Activated CD4-positive, alpha-beta T cell treated with anti-CD3 and anti-CD28 coated beads, Interleukin-2, amount 10 ng/mL, durations not matched to agents 7 days and 5 days (primary cell): ENCODE data around the gene PLXNA4. TPM values are rescaled to one million over a fixed set of nuclear protein-coding genes. Genes with fewer than 3 reads are reported as not detected.

Source experiments
- CTCF ChIA-PET: fragments of 350-600 bp; sonication (Branson Sonifier 250); formaldehyde crosslinking; loops from one replicate; lab custom pipeline; 2021; ENCODE audit warnings: antibody characterized with exemption; lab: Charles Lee
- POLR2A ChIA-PET: fragments of 350-600 bp; sonication (Branson Sonifier 250); formaldehyde crosslinking; loops from one replicate; lab custom pipeline; 2021; ENCODE audit warnings: antibody characterized with exemption; lab: Charles Lee
- DNase-seq: peaks from one replicate; pipeline ENCODE4 v3.0.0-alpha.2; 2020
- H3K27ac Mint-ChIP-seq: one replicate; pipeline ENCODE4 v1.8.0; 2021; ENCODE audit warnings: mild to moderate bottlenecking, moderate library complexity, mixed read lengths
- H3K27me3 Mint-ChIP-seq: one replicate; pipeline ENCODE4 v1.8.0; 2021; ENCODE audit warnings: mixed read lengths
- H3K36me3 Mint-ChIP-seq: one replicate; pipeline ENCODE4 v1.8.0; 2021; ENCODE audit warnings: low read depth, mixed read lengths
- H3K4me1 Mint-ChIP-seq: one replicate; pipeline ENCODE4 v1.8.0; 2021; ENCODE audit warnings: mixed read lengths
- H3K4me3 Mint-ChIP-seq: one replicate; pipeline ENCODE4 v1.8.0; 2021; ENCODE audit warnings: mild to moderate bottlenecking, moderate library complexity, mixed read lengths
- H3K9me3 Mint-ChIP-seq: one replicate; pipeline ENCODE4 v1.8.0; 2021; ENCODE audit warnings: mixed read lengths
- total RNA-seq, 2 experiments: library from RNA; stranded (reverse); gene quantifications; one replicate each; pipeline ENCODE4 v1.2.3, GENCODE V29; 2021

The PLXNA4 gene
- total RNA-seq, 2 experiments from 2014 or later: 21.3 to 23.3 TPM

DNA sequence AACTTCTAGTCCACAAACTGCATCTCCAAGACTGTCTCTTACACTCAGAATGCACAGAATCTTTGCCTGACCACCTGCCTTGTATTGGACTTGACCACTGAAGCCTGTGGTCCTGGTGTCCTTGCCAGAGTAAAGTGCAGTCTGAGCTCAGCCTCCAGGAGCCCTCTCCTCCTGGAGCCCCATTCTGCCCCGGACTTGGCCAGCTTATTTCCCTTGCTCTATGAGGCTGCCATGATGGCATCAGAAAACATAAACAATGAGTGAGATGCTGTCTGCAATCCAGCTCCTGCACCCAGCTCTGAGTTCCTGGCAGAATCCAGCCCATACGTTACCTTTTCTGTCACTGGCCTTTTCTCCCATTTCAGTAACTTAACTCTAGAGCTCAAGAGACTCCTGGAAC is 494.6 kb downstream of the PLXNA4 start:
- Mint-ChIP-seq H3K9me3 (no peaks in the 10 kb centered on the region), H3K4me1 (no peaks in the 10 kb centered on the region), H3K4me3 (no peak overlapping the region), H3K27me3 (peaks cover 8% of the 10 kb centered on the region), H3K27ac (no peak overlapping the region), H3K36me3 (no peaks in the 10 kb centered on the region)
- CTCF ChIA-PET: no interaction called here
- POLR2A ChIA-PET: no interaction called here
- DNase-seq: no peak

DNA sequence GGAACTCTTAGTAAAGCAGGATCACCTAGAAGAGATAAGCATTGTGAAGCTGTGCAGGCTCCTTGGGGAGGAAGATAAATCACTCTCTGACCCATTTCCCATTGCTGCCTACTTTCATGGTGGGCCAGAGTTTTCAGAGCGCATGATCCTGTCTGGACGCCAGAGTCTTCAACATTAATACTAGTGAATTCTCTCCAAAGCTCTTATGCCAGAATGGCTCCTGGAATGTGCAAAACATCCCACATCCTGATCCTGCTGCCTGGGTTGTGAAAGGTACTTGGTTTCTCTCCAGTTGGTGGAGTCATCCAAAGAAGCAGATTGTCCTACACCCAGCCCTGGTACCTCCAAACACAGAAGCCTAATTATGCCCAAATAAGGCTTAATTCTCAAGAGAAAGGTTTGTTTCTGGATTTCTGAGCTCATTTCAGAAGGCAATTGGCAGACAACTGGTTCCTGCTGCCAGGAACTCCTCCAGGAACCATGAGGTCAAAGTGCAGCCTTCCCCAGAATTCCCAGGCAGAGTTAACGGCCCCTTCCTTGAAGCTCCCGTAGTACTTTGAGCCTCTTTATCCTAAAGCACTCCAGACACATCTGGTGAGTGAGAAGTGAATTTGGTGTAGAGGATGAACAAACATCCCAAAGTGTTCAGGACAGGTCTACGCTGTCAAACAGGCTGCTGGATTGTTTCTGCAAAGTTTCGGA is 495.2 kb downstream of the PLXNA4 start:
- no peak overlapping the region for H3K4me3 Mint-ChIP-seq
- POLR2A ChIA-PET: no interaction called here
- no peaks in the 10 kb centered on the region for H3K9me3 Mint-ChIP-seq
- DNase-seq: no peak
- no peaks in the 10 kb centered on the region for H3K36me3 Mint-ChIP-seq
- H3K27ac Mint-ChIP-seq: no peak overlapping the region
- no peaks in the 10 kb centered on the region for H3K4me1 Mint-ChIP-seq
- CTCF ChIA-PET: no interaction called here
- peaks cover 8% of the 10 kb centered on the region for H3K27me3 Mint-ChIP-seq

DNA sequence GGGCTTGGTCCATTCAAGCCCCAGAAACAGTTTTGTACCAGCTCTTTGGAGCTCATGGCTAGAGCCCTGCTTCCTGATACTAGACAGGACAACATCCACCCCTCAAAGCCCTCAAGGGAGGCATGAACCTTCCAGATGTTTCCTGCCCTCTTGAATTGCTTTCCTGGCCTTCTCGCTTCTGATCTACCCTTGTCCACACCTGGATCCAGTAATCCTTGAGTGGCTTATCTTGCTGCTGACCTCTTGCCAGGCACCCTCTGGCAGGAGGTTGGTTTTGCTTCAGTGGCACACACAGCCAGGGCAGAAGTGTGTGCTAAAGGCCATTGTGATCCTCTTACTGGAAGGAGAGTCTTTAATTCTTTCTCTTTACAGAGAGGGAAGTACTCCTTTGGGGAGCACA is 495.8 kb downstream of the PLXNA4 start:
- ChIA-PET CTCF (no interaction called here), POLR2A (no interaction called here)
- H3K27me3 Mint-ChIP-seq: peaks cover 8% of the 10 kb centered on the region
- no peak overlapping the region for H3K4me3 Mint-ChIP-seq
- H3K9me3 Mint-ChIP-seq: no peaks in the 10 kb centered on the region
- H3K4me1 Mint-ChIP-seq: no peaks in the 10 kb centered on the region
- H3K36me3 Mint-ChIP-seq: no peaks in the 10 kb centered on the region
- DNase-seq: no peak
- H3K27ac Mint-ChIP-seq: no peak overlapping the region

DNA sequence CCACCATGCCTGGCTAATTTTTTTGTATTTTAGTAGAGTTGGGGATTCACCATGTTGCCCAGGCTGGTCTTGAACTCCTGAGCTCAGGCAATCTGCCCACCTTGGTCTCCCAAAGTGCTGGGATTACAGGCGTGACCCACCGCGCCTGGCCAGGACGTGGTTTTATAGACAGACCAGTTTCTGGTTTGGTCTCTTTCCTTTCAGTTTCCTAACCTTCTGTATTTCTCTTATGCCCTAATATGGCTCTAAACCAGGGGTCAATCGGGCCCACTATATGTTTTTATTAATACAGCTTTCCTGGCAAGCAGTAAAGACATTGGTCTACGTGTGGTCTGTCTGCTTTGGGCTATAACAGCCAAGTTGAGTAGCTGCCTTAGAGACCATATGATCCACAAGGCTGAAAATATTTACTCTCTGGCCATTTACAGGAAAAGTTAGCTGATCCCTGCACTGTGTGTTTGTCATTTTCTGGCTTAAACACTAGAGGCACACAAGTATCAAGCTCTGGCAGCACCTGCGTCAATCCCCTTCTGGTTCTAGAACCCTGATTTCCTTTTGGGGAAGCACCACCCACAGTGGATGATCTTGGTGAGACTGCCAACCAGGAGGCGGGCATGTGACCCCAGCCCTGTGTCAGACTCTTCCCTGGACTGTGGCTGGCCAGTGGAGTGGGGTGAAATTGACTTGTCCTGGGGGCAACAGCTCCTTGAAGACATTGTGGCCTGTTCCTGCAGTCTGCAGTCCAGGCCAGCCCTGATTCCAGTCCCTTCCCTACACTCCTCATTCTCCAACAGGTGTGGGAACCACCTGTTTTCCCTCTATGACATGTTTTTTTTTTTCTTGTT is 497.2 kb downstream of the PLXNA4 start:
- POLR2A ChIA-PET: no interaction called here
- no peaks in the 10 kb centered on the region for H3K36me3 Mint-ChIP-seq

DNA sequence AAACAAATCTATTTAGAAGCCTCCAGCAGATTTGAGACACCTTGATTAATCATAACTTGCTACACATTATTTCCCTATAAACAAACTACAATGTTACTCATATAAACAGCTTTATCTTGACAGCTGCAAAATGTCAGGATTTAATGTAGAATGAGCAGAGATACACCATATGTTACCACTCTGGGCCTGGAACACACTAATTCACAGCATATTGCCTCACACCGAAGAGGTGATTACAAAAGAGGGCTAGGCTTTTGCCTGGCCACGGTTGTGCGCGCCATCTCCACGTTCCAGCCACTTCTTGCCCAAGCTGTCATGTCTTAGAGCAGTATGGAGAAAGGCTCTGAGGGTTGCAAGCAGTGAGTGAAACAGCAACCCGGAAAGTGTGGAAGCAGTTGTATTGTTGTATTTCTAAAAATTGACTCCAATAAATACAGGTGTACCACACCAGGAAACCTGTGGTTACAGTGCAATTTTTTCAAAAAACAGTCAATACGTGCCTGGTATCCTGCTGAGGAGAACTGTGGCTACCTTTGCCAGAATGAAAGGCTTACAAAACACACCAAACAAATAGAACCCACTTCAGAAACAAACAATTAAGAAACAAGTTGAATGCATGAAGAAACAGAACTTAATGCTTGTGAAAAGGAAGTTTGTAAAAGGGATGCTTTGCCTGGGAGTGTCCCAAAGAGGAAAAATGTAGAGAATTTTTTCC is 498.1 kb downstream of the PLXNA4 start:
- ChIA-PET CTCF (no interaction called here), POLR2A (no interaction called here)
- no peak overlapping the region for H3K27ac Mint-ChIP-seq
- no peaks in the 10 kb centered on the region for H3K9me3 Mint-ChIP-seq
- peaks cover 8% of the 10 kb centered on the region for H3K27me3 Mint-ChIP-seq
- H3K4me3 Mint-ChIP-seq: no peak overlapping the region
- no peaks in the 10 kb centered on the region for H3K4me1 Mint-ChIP-seq
- H3K36me3 Mint-ChIP-seq: no peaks in the 10 kb centered on the region
- no peak for DNase-seq

More for the DNA sequence above, 497.2 kb downstream of the PLXNA4 start:
- Mint-ChIP-seq H3K27me3 (peaks cover 8% of the 10 kb centered on the region), H3K27ac (no peak overlapping the region), H3K4me1 (no peaks in the 10 kb centered on the region), H3K4me3 (no peak overlapping the region), H3K9me3 (no peaks in the 10 kb centered on the region)
- CTCF ChIA-PET: no interaction called here
- DNase-seq: no peak

DNA sequence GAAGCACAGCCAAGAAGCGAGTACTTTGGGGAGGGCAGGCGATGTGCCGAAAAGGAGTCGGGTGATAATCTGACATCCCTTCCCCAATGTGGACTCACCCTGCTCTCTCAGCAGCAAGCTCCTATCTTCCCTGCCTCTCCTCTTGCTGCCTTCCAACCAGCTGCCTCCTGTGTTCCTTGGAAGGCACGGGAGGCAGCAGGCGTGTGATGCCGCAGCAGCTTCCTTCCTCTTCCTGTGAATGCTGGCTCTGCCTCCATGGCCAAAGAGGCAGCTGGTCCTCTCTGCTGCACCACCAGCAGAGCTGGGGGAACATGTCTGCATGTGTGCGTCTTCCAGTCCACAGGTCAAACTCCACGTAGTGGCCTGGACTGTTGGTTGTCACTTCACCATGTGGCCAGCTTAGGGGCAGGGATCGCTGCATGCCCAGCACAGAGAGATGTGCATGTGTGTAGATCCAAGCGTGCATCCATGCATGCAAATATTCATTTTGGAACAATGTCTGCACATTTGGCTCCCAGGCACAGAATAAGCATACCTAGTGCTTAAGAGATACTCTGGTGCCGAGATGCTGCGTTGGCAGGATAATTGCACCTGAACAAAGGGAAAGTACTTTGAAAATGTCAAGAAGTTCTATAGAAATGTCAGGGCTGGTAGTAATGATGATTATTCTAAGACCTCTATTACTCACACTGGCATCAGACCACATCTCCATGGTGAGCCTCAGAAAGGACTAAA is 499.8 kb downstream of the PLXNA4 start:
- H3K27me3 Mint-ChIP-seq: peaks cover 6% of the 10 kb centered on the region
- H3K9me3 Mint-ChIP-seq: no peaks in the 10 kb centered on the region
- POLR2A ChIA-PET: no interaction called here
- no peaks in the 10 kb centered on the region for H3K4me1 Mint-ChIP-seq
- DNase-seq: no peak
- H3K27ac Mint-ChIP-seq: no peak overlapping the region
- CTCF ChIA-PET: interaction anchor here (0.6 kb wide), 1 partner anchor 494 kb away, joined by 3 read pairs; no protein-coding TSS in a partner anchor
- no peak overlapping the region for H3K4me3 Mint-ChIP-seq
- H3K36me3 Mint-ChIP-seq: no peaks in the 10 kb centered on the region

DNA sequence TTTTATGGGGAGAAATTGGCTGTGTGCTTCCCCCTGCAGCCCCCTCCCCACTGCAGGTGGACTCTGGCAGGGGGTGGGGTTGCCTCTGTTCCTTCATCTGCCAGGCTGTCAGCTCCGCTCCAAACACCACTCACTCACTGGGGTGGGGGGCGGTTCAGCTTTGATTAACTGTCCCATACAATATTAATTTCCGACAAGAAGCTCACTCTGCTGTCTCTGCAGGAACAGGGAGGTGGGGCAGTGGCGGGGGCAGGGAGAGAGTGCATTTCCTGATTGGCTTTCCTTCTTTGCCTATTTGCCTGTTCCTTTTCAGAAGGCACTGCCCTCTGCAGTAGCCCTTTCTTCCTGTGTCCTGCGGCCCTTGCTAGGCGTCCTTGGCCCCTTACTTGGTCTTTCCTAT is 500.8 kb downstream of the PLXNA4 start:
- ChIA-PET POLR2A (no interaction called here), CTCF (no interaction called here)
- H3K36me3 Mint-ChIP-seq: no peaks in the 10 kb centered on the region
- no peak overlapping the region for H3K4me3 Mint-ChIP-seq
- no peaks in the 10 kb centered on the region for H3K9me3 Mint-ChIP-seq
- peaks cover 6% of the 10 kb centered on the region for H3K27me3 Mint-ChIP-seq
- DNase-seq: no peak
- no peaks in the 10 kb centered on the region for H3K4me1 Mint-ChIP-seq
- no peak overlapping the region for H3K27ac Mint-ChIP-seq

DNA sequence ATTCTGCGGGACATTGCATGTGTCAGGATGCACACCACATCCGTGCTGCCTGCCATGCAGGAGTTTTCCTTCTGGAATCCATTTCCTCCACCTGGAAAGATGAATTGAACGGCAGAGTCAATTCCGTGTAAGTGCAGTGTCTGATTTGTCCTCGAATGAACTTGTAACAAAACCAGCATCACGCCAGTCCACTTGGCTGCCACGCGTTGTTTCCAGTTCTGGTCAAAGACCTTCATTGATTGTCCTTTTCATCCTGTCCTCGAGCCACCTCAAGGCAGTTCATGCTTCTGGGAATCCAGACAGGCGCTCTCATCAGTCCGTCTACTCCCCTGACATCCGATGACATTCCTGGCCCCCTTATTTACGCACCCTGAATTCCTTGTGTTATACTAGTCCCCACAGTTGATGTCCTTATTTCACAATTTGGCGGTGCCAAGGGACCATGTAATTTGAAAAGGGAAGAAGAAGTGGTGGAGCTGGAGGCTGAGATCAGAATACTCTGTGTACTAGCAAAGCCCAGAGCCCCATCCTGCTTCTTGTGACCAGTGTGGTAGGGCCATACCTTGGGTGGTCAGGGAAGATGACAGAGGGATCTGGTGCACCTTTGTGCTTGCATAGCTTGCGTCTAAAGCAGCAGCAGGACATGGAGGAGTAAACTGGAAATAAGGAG is 502.2 kb downstream of the PLXNA4 start:
- Mint-ChIP-seq H3K36me3 (no peaks in the 10 kb centered on the region), H3K4me3 (no peak overlapping the region), H3K4me1 (no peaks in the 10 kb centered on the region), H3K27me3 (peaks cover 3% of the 10 kb centered on the region), H3K27ac (no peak overlapping the region), H3K9me3 (no peaks in the 10 kb centered on the region)
- DNase-seq: no peak
- CTCF ChIA-PET: no interaction called here
- POLR2A ChIA-PET: no interaction called here
